GM12891 (cell line): Measurements from ENCODE around the gene TMCO2.
A peak's percentile ranks its signal among the peaks of the same experiment; 100 is the strongest.

ENCODE experiments used
- DNase-seq: peaks from one replicate; pipeline ENCODE4 v3.0.0; 2011; ENCODE audit warnings: low spot score; ENCODE audit not compliant: insufficient read length
- FAIRE-seq: peaks from 2 replicates; lab custom pipeline; 2011; peaks lifted over from hg19 to GRCh38; lab: Jason Lieb, UNC
- PAX5 ChIP-seq: IDR thresholded peaks from 2 replicates; pipeline ENCODE4 v1.6.1; 2011; ENCODE audit warnings: low read length, moderate library complexity, mild to moderate bottlenecking; ENCODE audit not compliant: insufficient read depth, severe bottlenecking
- POLR2A ChIP-seq: IDR thresholded peaks from 2 replicates; pipeline ENCODE4 v1.6.1; 2011; ENCODE audit warnings: low read depth, low read length, control low read depth
- POLR2AphosphoS5 ChIP-seq: IDR thresholded peaks from 2 replicates; pipeline ENCODE4 v1.6.1; 2011; ENCODE audit warnings: low read depth, low read length, control low read depth
- POU2F2 ChIP-seq: IDR thresholded peaks from 2 replicates; pipeline ENCODE4 v1.6.1; 2011; ENCODE audit warnings: low read depth, mild to moderate bottlenecking, control low read depth, low read length, moderate library complexity
- SPI1 ChIP-seq: IDR thresholded peaks from 2 replicates; pipeline ENCODE4 v1.6.1; 2011; ENCODE audit warnings: low read depth, low read length, control low read depth
- TAF1 ChIP-seq: IDR thresholded peaks from 2 replicates; pipeline ENCODE4 v1.6.1; 2011; ENCODE audit warnings: low read depth, low read length, control low read depth

The TMCO2 gene

GRCh38 chr1:40232444-40232843 lies 15.3 kb upstream of the TMCO2 start:
- no peak for TF ChIP-seq POU2F2
- TF ChIP-seq POLR2AphosphoS5 = no peak
- TF ChIP-seq PAX5 = peak; percentile 52
- TF ChIP-seq SPI1 = peak; percentile 99
- TF ChIP-seq POLR2A = no peak
- DNase-seq (peak; percentile 20), FAIRE-seq (peak; percentile 97)

DNA sequence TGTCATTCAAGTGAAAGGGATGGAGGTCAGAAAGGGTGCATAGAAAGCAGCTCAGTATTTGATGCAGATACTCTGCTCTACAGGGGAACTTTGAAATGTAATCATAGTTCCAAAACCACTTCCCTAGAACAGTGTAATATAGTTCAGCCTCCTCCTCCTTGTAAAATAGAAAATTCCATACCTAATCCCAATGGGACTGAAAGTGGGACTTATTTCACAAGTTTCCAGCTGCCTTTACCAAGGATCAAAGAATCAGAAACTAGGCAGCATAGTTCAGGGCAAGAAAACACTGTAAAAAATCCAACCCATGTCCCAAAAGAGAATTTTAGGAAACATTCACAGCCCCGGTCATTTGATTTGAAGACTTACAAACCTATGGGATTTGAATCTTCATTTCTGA lies 8.1 kb upstream of the TMCO2 start:
- no peak for FAIRE-seq
- TF ChIP-seq TAF1 (no peak), POLR2A (peak; percentile 10; the same call in 1 of the 2 replicates), SPI1 (no peak), POLR2AphosphoS5 (0 out of 2 replicates have a peak, but pooled peaks have one; percentile 9), POU2F2 (no peak)
- DNase-seq = no peak

GRCh38 chr1:40240390-40240789 lies 7.3 kb upstream of the TMCO2 start:
- TF ChIP-seq TAF1 = no peak
- TF ChIP-seq PAX5 = no peak
- no peak for TF ChIP-seq SPI1
- no peak for TF ChIP-seq POU2F2
- no peak for TF ChIP-seq POLR2AphosphoS5
- TF ChIP-seq POLR2A = no peak

GRCh38 chr1:40241362-40241761 lies 6.4 kb upstream of the TMCO2 start:
- FAIRE-seq (peak; percentile 35), DNase-seq (no peak)
- TF ChIP-seq SPI1 (no peak), POLR2AphosphoS5 (no peak; the same call in 1 of the 2 replicates), POLR2A (no peak), TAF1 (no peak), PAX5 (no peak), POU2F2 (no peak)

More at GRCh38 chr1:40240390-40240789, 7.3 kb upstream of the TMCO2 start:
- FAIRE-seq (no peak), DNase-seq (no peak)

DNA sequence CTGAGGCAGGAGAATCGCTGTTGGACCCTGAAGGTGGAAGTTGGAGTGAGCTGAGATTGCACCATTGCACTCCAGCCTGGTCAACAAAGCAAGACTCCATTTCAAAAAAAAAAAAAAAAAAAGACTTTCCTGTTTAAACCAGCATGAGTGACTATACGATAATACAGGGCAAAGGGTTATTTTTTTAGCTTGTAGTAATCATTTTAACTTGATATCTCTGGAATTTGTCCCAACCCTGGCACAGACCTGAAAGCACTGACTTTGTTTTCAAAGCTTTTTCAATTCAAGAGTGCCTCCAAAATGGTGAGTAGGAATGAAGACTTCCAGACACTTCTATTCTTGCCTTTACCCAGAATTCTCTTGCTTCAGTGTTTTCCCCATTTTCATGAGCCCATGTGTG lies 4.4 kb upstream of the TMCO2 start:
- no peak for FAIRE-seq
- no peak for TF ChIP-seq POLR2A
- TF ChIP-seq POLR2AphosphoS5 = no peak
- no peak for TF ChIP-seq PAX5
- TF ChIP-seq SPI1 = no peak
- no peak for TF ChIP-seq POU2F2
- DNase-seq = no peak

GRCh38 chr1:40244138-40244744 lies 3.5 kb upstream of the TMCO2 start:
- FAIRE-seq (no peak), DNase-seq (no peak)
- TF ChIP-seq POLR2AphosphoS5 = no peak
- no peak for TF ChIP-seq POLR2A
- TF ChIP-seq SPI1 = no peak
- no peak for TF ChIP-seq PAX5
- TF ChIP-seq POU2F2 = no peak
- TF ChIP-seq TAF1 = no peak

GRCh38 chr1:40245686-40246085 lies 2.1 kb upstream of the TMCO2 start:
- no peak for DNase-seq
- TF ChIP-seq TAF1 (no peak), POLR2AphosphoS5 (no peak), POU2F2 (no peak), PAX5 (no peak), SPI1 (no peak), POLR2A (no peak)
- no peak for FAIRE-seq

- DNase-seq (no peak), FAIRE-seq (no peak)
- TF ChIP-seq POLR2AphosphoS5 (no peak), POU2F2 (no peak), SPI1 (no peak), PAX5 (no peak), TAF1 (no peak), POLR2A (no peak)
Measured at GRCh38 chr1:40248412-40248811, 675 bp downstream of the TMCO2 start.

GRCh38 chr1:40251456-40251855 lies 3.7 kb downstream of the TMCO2 start:
- no peak for TF ChIP-seq SPI1
- TF ChIP-seq POLR2A = no peak
- TF ChIP-seq POLR2AphosphoS5 = no peak
- no peak for TF ChIP-seq PAX5
- TF ChIP-seq POU2F2 = no peak
- no peak for TF ChIP-seq TAF1
- DNase-seq = no peak
- FAIRE-seq = no peak

DNA sequence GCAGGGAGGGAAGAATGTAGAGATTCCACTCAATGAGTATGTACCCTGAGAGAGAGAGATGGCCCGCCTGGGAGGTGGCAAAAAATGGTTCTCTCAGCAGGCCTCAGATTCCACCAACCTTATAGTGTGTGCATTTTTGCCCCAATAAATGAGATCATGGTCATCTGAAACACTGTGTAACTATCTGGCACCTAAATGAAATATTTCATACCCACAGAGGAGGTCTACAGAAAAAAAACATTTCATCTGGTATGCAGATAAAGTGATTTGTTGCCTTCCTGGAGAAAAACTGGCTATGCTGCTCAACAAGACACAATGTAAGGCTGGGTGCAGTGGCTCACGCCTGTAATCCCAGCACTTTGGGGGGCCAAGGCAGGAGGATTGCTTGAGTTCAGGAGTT lies 4.9 kb downstream of the TMCO2 start:
- TF ChIP-seq POU2F2 = no peak
- FAIRE-seq (no peak), DNase-seq (no peak)
